HG02870 (cell line): Measurements from ENCODE around the gene H1-8.
"Not testable (repeated sequence)": the region's sequence is repeated elsewhere in the genome, so short reads cannot be mapped to it uniquely, and the experiment has no call there.

Experiments
- ATAC-seq: cut with Tn5 transposase; IDR thresholded peaks from one replicate; pipeline ENCODE4 v1.9.1; 2021; ENCODE audit warnings: mild to moderate bottlenecking, moderate library complexity; ENCODE audit not compliant: unreplicated experiment

The H1-8 gene

GRCh38 chr3:129514563-129514962 lies 28.4 kb upstream of the H1-8 start:
- no peak for ATAC-seq

DNA sequence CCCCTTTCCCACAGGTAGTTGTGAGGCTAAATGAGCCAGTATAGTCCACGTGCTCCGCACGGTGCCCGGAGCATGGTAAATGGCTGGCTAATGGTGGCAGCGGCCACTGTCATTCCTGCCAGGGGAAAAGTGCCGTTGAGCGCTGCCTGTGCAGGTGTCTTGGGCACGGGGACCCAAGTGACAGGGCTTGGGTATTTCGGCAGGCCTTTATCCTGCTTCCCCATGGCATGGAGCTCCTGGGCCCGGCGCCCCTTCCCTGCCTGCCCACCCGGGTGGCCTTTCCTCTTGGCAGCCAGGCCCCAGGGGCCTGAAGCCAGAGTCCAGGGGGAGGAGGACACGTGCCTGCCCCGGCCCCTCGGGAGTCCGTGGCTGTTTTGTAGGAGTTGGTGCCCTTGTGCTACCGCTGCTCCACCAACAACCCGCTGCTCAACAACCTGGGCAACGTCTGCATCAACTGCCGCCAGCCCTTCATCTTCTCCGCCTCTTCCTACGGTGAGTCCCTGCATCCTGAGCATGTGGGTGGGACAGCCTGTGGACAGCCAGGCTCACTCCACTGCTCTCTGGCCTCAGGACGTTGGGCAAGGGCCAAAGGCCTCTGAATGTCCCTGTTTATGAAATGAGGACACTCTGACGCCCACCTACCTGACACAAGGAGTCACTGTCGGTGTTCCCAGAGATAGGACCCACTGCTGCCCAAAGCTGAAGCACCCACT lies 27.7 kb upstream of the H1-8 start:
- not testable (repeated sequence) for ATAC-seq

GRCh38 chr3:129515821-129516432 lies 27.0 kb upstream of the H1-8 start:
- ATAC-seq = not testable (repeated sequence)

- no peak for ATAC-seq
Measured at GRCh38 chr3:129517516-129517915, 25.5 kb upstream of the H1-8 start.

DNA sequence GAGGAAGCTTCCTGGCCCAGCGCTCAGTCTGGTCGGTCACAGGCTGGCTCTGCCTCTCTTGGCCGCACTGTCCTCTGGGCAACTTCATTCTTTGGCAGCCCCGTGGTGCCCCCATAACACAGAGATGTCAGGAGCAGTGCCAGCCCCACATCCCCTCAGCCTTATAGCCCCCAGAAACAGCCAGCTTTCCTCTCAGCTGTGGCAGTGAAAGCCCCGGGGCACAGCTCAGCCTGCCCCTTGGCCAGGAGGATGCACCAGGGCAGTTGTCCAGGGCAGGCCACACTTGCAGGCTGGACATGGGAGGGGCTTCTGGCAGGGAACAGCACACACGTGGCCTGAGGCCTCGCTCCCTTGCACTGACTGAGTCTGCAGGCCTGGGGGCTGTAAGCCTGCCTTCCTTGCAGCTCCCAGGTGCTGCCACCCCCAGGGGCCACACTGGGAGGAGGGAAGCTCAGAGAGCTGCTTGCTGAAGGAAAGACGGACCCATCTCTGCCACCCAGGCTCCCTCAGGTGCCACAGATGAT lies 24.9 kb upstream of the H1-8 start:
- no peak for ATAC-seq

DNA sequence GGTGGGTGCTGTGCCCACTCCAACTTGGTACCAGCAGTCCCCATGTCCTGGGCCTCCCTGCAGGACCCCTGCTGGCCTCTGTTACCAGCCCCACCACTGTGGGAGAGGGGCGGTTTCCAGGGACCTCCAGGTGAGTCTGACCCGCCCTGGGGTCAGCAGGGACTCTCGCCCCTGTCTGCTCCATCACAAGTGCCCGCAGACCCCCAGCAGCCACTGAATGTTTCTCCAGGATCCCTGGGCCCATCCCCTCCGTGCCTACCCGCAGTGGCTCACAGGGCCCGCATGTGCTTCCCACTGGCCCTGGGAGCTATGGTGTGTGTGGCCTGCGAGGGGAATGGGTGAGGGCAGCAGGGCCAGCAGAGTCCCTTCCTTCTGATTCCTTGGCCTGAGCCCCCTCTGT lies 24.4 kb upstream of the H1-8 start:
- ATAC-seq = no peak

DNA sequence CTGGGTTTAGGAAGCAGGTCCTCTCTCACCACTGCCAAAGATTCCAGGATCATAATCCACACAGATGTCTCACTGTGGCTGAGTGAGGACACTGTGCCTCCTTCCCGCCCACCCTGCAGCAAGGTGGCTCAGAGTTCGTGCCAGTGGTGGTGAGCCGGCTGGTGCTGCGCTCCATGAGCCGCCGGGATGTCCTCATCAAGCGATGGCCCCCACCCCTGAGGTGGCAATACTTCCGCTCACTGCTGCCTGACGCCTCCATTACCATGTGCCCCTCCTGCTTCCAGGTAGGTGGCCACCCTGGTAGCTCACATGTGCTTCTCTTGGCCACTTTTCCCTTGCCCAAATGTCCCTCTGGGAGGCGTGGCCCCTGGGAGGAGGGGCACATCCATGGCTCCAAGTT lies 23.5 kb upstream of the H1-8 start:
- ATAC-seq = no peak

GRCh38 chr3:129519896-129520715 lies 22.9 kb upstream of the H1-8 start:
- no peak for ATAC-seq

DNA sequence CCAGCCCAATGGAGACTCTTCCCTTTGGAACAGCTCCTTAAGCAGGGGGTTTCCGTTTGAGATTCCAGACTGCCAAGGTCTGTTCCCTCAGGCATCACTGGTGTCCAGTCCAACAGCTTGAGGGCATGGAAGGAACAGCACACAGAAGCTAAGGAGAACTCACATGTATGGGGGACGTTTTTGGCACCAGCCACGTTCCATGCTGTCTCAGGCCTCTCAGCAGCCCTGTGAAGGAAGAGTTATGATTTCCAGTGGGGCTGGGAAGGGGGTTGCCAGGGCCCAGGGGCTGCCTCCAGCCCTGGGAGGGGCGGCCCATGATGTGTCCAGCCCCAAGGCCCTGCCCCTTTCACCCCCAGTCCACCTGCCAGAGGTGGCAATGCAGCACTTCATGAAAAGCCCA lies 22.0 kb upstream of the H1-8 start:
- no peak for ATAC-seq

GRCh38 chr3:129521611-129522010 lies 21.4 kb upstream of the H1-8 start:
- ATAC-seq = no peak

GRCh38 chr3:129522953-129523352 lies 20.0 kb upstream of the H1-8 start:
- ATAC-seq = no peak

- no peak for ATAC-seq
Measured at GRCh38 chr3:129524081-129524480, 18.9 kb upstream of the H1-8 start.

DNA sequence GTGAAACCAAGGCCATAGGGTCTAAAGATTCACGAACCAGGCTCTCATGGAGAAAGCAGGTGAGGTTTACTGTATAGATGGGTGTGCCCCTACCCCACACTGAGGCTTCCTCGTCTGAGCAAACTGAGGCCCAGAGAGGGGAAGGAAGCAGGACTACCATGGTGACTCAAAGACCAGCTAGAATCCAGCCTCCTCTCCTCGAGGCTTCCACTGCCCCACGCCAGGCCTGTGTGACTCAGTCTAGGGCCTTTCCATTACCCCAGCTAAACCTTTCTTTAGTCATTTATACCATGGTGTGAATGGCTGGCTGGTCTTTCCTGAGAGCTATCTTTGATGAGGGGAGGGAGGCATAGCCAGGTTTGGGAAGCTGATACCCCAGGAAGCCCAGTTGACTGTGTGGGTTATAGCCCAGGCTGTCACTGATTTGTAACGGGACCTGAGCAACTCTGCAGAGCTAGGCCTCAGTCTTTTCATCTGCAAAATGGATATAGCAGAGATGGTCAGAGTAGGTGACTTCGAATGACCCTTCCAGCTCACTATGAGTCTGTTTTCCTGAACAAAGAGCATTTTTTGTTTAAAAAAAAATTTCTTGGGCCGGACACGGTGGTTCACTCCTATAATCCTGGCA lies 17.5 kb upstream of the H1-8 start:
- ATAC-seq = no peak

DNA sequence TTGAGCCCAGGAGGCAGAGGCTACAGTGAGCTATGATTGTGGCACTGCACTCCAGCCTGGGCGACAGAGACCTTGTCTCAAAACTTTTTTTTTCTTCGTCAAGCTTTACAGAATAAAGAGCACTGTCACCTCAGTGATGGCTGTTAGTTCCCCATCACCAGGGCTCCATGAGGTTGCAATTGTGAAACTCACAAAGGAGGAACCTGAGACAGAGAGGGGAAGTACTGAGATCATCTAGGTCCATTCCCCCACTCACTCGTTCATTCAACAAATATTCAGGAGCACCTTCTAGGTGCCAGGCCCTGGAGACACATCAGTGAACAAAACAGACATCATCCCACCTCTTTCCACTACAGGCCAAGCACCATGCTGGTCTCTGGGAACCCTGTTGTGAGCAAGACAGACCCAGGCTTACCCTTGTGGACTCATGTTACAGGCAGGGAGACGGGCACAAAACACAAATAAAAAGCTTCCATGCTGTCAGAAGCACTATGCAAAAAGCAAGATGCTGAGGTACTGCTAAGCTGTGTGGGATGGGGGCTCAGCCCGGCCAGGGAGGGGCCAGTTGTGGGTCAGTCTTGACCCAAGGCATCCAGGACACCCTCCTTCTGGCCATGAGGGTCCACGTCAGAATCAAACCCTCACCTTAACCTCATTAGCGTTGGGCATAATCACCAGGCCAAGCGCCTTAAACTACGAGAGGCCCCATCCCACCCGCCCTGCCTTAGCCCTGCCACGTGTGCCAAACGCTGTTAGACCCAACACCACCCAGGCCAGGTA lies 16.7 kb upstream of the H1-8 start:
- ATAC-seq = peak; percentile 90

DNA sequence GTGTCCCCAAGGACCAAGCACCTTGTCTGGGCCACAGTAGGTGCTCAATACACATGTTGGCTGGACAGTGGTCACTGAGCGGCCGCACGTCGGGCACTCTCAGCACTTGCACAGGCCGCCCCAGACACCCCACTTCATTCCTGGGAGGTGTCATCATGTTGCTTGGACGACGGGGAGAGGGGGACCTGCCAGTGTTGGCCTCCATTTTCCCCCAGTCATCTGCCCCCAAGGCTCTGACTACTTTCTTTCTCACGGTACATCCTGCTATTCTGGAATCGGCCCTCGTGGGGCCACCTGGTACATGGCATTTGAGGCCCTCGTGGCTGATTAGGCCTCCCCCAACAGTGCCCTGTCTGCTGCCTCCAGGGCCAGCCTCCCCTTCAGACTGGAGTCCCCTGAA lies 15.7 kb upstream of the H1-8 start:
- ATAC-seq = no peak

DNA sequence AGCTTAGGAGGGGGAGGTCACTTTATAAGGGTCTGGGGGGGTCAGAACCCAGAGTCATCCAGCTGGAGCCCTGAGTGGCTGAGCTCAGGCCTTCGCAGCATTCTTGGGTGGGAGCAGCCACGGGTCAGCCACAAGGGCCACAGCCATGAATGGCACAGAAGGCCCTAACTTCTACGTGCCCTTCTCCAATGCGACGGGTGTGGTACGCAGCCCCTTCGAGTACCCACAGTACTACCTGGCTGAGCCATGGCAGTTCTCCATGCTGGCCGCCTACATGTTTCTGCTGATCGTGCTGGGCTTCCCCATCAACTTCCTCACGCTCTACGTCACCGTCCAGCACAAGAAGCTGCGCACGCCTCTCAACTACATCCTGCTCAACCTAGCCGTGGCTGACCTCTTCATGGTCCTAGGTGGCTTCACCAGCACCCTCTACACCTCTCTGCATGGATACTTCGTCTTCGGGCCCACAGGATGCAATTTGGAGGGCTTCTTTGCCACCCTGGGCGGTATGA lies 14.3 kb upstream of the H1-8 start, which contains the start of gene RHO:
Gene RHO, plus strand, starts transcription at position 51 of the 512 bp plus-strand sequence. Its CDS starts 95 bp downstream, at position 146.
- ATAC-seq = no peak

GRCh38 chr3:129529436-129530210 lies 13.4 kb upstream of the H1-8 start:
- no peak for ATAC-seq

GRCh38 chr3:129530251-129530791 lies 12.7 kb upstream of the H1-8 start:
- no peak for ATAC-seq

DNA sequence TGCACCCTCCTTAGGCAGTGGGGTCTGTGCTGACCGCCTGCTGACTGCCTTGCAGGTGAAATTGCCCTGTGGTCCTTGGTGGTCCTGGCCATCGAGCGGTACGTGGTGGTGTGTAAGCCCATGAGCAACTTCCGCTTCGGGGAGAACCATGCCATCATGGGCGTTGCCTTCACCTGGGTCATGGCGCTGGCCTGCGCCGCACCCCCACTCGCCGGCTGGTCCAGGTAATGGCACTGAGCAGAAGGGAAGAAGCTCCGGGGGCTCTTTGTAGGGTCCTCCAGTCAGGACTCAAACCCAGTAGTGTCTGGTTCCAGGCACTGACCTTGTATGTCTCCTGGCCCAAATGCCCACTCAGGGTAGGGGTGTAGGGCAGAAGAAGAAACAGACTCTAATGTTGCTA lies 12.2 kb upstream of the H1-8 start:
- no peak for ATAC-seq
